ENCODE results near the gene CGB2.
A peak's percentile ranks its signal among the peaks of the same experiment; 100 is the strongest.

CGB2 gene

GRCh38 chr19:48992581-48993174 lies 39.0 kb upstream of the CGB2 start:
- FAIRE-seq (no peak), DNase-seq (ENCODE audit: insufficient read length) (no peak)
- TF ChIP-seq POLR2AphosphoS5 (IDR thresholded peaks at IDR 0.05; ENCODE audit: low read depth, low read length) (no peak), TAF1 (IDR thresholded peaks at IDR 0.05; ENCODE audit: borderline replicate concordance, low read depth, low read length) (no peak), POLR2A (IDR thresholded peaks at IDR 0.05; ENCODE audit: low read depth, low read length) (no peak)

DNA sequence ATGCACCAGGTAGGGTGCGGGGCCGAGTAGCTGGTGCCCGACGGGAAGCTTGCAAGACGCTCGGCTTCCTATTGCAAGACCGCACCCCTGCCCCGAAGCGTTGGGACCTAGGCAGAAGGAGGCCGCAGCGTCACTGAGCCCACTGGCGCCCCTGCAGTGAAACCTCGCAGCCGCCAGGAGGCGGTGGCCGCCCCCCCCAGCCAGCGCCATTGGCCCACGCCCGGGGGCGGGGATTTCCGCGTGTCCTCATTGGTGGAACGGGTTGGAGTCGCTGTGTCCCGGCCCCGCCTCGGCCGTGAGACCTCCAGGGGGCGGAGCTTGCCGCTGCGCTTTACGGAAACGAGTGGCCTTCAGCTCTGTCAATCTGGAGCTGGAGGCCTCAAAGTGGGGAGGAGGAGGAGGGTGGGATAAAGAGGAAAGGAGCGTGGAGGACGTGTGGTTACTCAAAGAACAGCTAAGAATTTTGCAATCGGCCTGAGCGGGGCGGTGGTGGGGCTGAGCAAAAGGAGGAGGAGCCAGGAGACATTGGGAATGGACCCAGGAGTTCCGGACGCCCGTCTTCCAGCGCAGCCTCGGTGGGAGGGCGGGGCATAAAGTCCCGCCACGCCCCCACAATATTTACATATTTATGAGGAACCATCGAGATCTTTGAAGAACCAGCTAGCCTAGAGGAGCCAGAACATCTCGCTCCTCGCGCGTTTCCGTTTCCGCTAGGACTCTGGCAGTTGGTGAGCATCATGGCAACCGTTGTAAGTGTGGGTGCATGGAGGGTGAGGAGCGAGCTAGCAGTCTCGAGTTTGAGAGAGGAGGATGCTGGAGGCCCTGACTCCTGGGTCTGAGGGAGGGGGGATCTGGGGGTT lies 38.3 kb upstream of the CGB2 start, which contains the start of the genes GYS1 and RUVBL2:
GYS1 (minus strand) TSS at position 135 of the 860 bp plus-strand sequence. CDS start 197 bp downstream, outside the sequence.
RUVBL2 (plus strand) TSS at position 713 of the 860 bp plus-strand sequence; CDS start at position 738, 25 bp downstream.
- DNase-seq (ENCODE audit: insufficient read length): peak; percentile 99
- FAIRE-seq: peak; percentile 98
- peak; percentile 94 for TF ChIP-seq POLR2AphosphoS5 (IDR thresholded peaks at IDR 0.05; ENCODE audit: low read depth, low read length)
- TF ChIP-seq TAF1 (IDR thresholded peaks at IDR 0.05; ENCODE audit: borderline replicate concordance, low read depth, low read length): peak; percentile 92
- peak; percentile 92 for TF ChIP-seq POLR2A (IDR thresholded peaks at IDR 0.05; ENCODE audit: low read depth, low read length)

- TF ChIP-seq POLR2AphosphoS5 (IDR thresholded peaks at IDR 0.05; ENCODE audit: low read depth, low read length): no peak
- no peak for TF ChIP-seq POLR2A (IDR thresholded peaks at IDR 0.05; ENCODE audit: low read depth, low read length)
- TF ChIP-seq TAF1 (IDR thresholded peaks at IDR 0.05; ENCODE audit: borderline replicate concordance, low read depth, low read length): no peak
- FAIRE-seq (no peak), DNase-seq (ENCODE audit: insufficient read length) (no peak)
Observed at GRCh38 chr19:48994035-48994386, 37.7 kb upstream of the CGB2 start.

DNA sequence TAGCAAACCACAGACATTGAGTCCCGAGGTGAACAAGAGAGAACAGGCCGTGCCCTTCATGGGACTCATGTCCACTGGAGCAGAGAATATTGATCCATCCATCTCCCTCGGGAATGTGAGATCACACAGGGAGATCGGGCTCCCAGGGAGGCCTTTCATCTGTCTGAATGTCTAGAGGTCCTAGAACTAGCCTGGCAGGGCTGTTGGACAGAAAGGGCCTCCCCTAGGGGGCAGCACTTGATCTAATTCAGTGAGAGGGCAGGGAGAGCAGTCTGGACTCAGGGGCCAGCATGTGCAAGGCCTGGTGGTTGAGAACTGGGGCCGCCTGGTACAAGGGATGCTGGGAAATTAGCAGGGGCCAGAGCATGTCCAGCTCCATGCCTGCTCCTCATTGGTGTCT lies 33.7 kb upstream of the CGB2 start:
- TF ChIP-seq POLR2A (IDR thresholded peaks at IDR 0.05; ENCODE audit: low read depth, low read length) (no peak), TAF1 (IDR thresholded peaks at IDR 0.05; ENCODE audit: borderline replicate concordance, low read depth, low read length) (no peak), POLR2AphosphoS5 (IDR thresholded peaks at IDR 0.05; ENCODE audit: low read depth, low read length) (no peak)
- DNase-seq (ENCODE audit: insufficient read length) (no peak), FAIRE-seq (no peak)

- TF ChIP-seq TAF1 (IDR thresholded peaks at IDR 0.05; ENCODE audit: borderline replicate concordance, low read depth, low read length): no peak
- DNase-seq (ENCODE audit: insufficient read length): no peak
- FAIRE-seq: peak; percentile 79
Observed at GRCh38 chr19:48999481-49000325, 32.0 kb upstream of the CGB2 start.

DNA sequence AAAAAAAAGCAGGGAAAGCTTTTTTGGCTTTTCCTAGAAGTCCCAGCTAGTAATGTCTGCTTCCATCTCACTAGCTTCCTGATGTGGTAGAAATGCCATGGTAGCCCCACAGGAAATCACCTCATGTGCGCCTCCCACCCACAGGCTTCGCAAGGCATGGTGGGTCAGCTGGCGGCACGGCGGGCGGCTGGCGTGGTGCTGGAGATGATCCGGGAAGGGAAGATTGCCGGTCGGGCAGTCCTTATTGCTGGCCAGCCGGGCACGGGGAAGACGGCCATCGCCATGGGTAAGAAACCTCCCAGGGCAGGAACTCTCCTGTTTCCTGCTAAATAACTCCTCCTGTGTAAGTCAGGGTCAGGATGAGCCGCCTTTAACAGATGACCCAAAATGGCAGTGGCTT lies 27.6 kb upstream of the CGB2 start:
- DNase-seq (ENCODE audit: insufficient read length) (no peak), FAIRE-seq (no peak)
- TF ChIP-seq POLR2A (IDR thresholded peaks at IDR 0.05; ENCODE audit: low read depth, low read length) (no peak), POLR2AphosphoS5 (IDR thresholded peaks at IDR 0.05; ENCODE audit: low read depth, low read length) (no peak)

DNA sequence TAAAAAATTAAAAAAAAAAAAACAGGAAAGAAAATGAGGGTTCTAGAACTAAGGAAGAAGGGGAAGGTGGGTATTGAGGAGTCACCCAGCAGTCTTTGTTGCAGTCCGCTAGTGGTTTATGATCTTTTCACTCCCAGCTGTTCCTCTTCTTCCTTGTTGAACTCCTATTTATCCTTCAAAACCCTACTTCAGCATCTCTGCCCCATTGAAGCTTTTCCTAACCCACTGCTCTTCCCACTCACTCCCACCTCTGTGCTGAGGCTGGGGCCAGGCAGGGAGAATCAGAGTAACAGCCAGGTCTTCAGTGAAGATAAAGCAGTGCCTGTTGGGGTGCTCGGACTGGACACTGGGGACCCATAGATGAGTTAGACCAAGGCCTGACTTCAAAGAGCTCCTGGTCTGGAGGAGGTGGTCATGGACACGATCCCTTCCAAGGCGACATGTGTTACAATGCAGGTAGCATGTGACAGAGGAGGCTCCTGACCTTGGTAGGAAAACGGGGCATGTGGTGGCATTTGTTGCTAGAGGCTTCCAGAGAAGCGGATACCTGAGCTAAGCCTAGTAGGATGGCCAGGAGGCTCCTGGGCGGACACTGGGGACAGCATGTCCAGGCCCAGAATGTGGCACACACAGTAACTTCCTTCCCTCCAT lies 26.6 kb upstream of the CGB2 start:
- FAIRE-seq: no peak
- TF ChIP-seq TAF1 (IDR thresholded peaks at IDR 0.05; ENCODE audit: borderline replicate concordance, low read depth, low read length): no peak
- no peak for TF ChIP-seq POLR2A (IDR thresholded peaks at IDR 0.05; ENCODE audit: low read depth, low read length)
- no peak for TF ChIP-seq POLR2AphosphoS5 (IDR thresholded peaks at IDR 0.05; ENCODE audit: low read depth, low read length)
- DNase-seq (ENCODE audit: insufficient read length): no peak

DNA sequence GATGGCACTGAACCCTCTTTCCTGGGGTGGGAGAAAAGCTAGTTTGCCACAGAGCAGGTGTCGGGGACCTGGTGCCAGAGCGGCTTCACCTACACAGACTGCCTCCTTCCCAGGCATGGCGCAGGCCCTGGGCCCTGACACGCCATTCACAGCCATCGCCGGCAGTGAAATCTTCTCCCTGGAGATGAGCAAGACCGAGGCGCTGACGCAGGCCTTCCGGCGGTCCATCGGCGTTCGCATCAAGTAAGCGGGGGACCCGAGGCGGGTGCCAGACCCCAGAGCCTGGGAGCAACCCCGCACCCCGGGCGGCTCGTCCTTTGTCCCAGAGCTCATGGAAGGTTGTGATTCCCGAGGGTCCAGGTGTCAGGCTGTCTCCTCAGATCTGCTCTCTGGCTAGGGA lies 24.8 kb upstream of the CGB2 start:
- FAIRE-seq (no peak), DNase-seq (ENCODE audit: insufficient read length) (no peak)
- TF ChIP-seq POLR2AphosphoS5 (IDR thresholded peaks at IDR 0.05; ENCODE audit: low read depth, low read length) (no peak), POLR2A (IDR thresholded peaks at IDR 0.05; ENCODE audit: low read depth, low read length) (no peak), TAF1 (IDR thresholded peaks at IDR 0.05; ENCODE audit: borderline replicate concordance, low read depth, low read length) (no peak)

GRCh38 chr19:49009828-49010227 lies 21.9 kb upstream of the CGB2 start:
- FAIRE-seq (no peak), DNase-seq (ENCODE audit: insufficient read length) (no peak)
- TF ChIP-seq POLR2AphosphoS5 (IDR thresholded peaks at IDR 0.05; ENCODE audit: low read depth, low read length) (no peak), POLR2A (IDR thresholded peaks at IDR 0.05; ENCODE audit: low read depth, low read length) (no peak), TAF1 (IDR thresholded peaks at IDR 0.05; ENCODE audit: borderline replicate concordance, low read depth, low read length) (no peak)

DNA sequence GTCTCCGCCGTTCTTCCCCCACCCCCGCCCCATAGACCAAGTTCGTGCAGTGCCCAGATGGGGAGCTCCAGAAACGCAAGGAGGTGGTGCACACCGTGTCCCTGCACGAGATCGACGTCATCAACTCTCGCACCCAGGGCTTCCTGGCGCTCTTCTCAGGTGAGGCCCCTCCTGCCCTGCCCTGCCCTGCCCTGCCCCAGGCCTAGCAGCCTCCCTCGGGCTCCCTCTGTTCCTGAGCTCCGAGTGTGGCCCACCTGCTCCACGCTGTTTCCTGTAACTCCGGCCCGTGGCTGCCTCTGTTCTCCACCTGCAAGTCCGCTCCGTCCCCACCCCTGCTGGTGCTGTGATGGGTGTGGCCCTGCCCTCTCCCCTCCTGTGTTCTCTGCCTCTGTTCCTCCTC lies 21.2 kb upstream of the CGB2 start:
- DNase-seq (ENCODE audit: insufficient read length): no peak
- no peak for FAIRE-seq
- TF ChIP-seq POLR2A (IDR thresholded peaks at IDR 0.05; ENCODE audit: low read depth, low read length) (no peak), POLR2AphosphoS5 (IDR thresholded peaks at IDR 0.05; ENCODE audit: low read depth, low read length) (no peak), TAF1 (IDR thresholded peaks at IDR 0.05; ENCODE audit: borderline replicate concordance, low read depth, low read length) (no peak)

- FAIRE-seq (no peak), DNase-seq (ENCODE audit: insufficient read length) (no peak)
- TF ChIP-seq POLR2A (IDR thresholded peaks at IDR 0.05; ENCODE audit: low read depth, low read length) (no peak), POLR2AphosphoS5 (IDR thresholded peaks at IDR 0.05; ENCODE audit: low read depth, low read length) (no peak), TAF1 (IDR thresholded peaks at IDR 0.05; ENCODE audit: borderline replicate concordance, low read depth, low read length) (no peak)
Observed at GRCh38 chr19:49011194-49011593, 20.5 kb upstream of the CGB2 start.

Measured in GM12892 (cell line).